ENCODE measurements around the gene XYLT1.

XYLT1 gene

GRCh38 chr16:17372386-17372785, 98.4 kb downstream of the XYLT1 start:
- Histone ChIP-seq H3K36me3 (ENCODE audit: insufficient read depth, low read length) (peaks cover 12% of the 10 kb centered on the region; the same call in 1 of the 2 replicates), H3K4me1 (ENCODE audit: insufficient read depth, low read length, poor library complexity, severe bottlenecking) (peaks cover 64% of the 10 kb centered on the region), H3K9me3 (ENCODE audit: insufficient read depth, low read depth, low read length) (no peaks in the 10 kb centered on the region), H3K79me2 (ENCODE audit: insufficient read depth, low read length) (peaks cover 92% of the 10 kb centered on the region), H2AFZ (ENCODE audit: low read length) (no peak overlapping the region), H3K9me2 (replicated peaks; ENCODE audit: low read depth, low read length) (no peaks in the 10 kb centered on the region), H3K27me3 (ENCODE audit: insufficient read depth, low read length, poor library complexity, severe bottlenecking) (no peaks in the 10 kb centered on the region), H4K20me1 (ENCODE audit: insufficient read depth, low read length, poor library complexity, severe bottlenecking) (peaks cover 76% of the 10 kb centered on the region), H3K4me2 (ENCODE audit: low read depth, low read length, poor library complexity, severe bottlenecking) (no peak overlapping the region), H3K9ac (ENCODE audit: low read depth, low read length, poor library complexity, severe bottlenecking) (no peak overlapping the region), H3F3A (ENCODE audit: low read depth) (peaks cover 10% of the 10 kb centered on the region), H3K4me3 (ENCODE audit: low read length, poor library complexity, severe bottlenecking) (no peak overlapping the region)
- TF ChIP-seq CTCF (conservative IDR thresholded peaks at IDR 0.05; ENCODE audit: low read length) (no peak), EZH2phosphoT487 (IDR thresholded peaks at IDR 0.05; ENCODE audit: borderline replicate concordance) (no peak)

GRCh38 chr16:17371299-17371698, 99.5 kb downstream of the XYLT1 start:
- no peak overlapping the region for H3K4me3 ChIP-seq (ENCODE audit: low read length, poor library complexity, severe bottlenecking)
- H3K79me2 ChIP-seq (ENCODE audit: insufficient read depth, low read length): peaks cover 92% of the 10 kb centered on the region
- no peak overlapping the region for H2AFZ ChIP-seq (ENCODE audit: low read length)
- H3K9me3 ChIP-seq (ENCODE audit: insufficient read depth, low read depth, low read length): no peaks in the 10 kb centered on the region
- peaks cover 15% of the 10 kb centered on the region; the same call in 1 of the 2 replicates for H3K36me3 ChIP-seq (ENCODE audit: insufficient read depth, low read length)
- peaks cover 86% of the 10 kb centered on the region for H4K20me1 ChIP-seq (ENCODE audit: insufficient read depth, low read length, poor library complexity, severe bottlenecking)
- no peak for TF ChIP-seq CTCF (conservative IDR thresholded peaks at IDR 0.05; ENCODE audit: low read length)
- TF ChIP-seq EZH2phosphoT487 (IDR thresholded peaks at IDR 0.05; ENCODE audit: borderline replicate concordance): no peak
- H3K4me2 ChIP-seq (ENCODE audit: low read depth, low read length, poor library complexity, severe bottlenecking): peak overlapping the region; percentile 86
- H3K9ac ChIP-seq (ENCODE audit: low read depth, low read length, poor library complexity, severe bottlenecking): peak overlapping the region; percentile 70
- peaks cover 10% of the 10 kb centered on the region for H3F3A ChIP-seq (ENCODE audit: low read depth)
- H3K4me1 ChIP-seq (ENCODE audit: insufficient read depth, low read length, poor library complexity, severe bottlenecking): peaks cover 68% of the 10 kb centered on the region
- H3K9me2 ChIP-seq (replicated peaks; ENCODE audit: low read depth, low read length): no peaks in the 10 kb centered on the region
- H3K27me3 ChIP-seq (ENCODE audit: insufficient read depth, low read length, poor library complexity, severe bottlenecking): no peaks in the 10 kb centered on the region

- no peak for TF ChIP-seq EZH2phosphoT487 (IDR thresholded peaks at IDR 0.05; ENCODE audit: borderline replicate concordance)
- TF ChIP-seq CTCF (conservative IDR thresholded peaks at IDR 0.05; ENCODE audit: low read length): no peak
- peaks cover 86% of the 10 kb centered on the region for H4K20me1 ChIP-seq (ENCODE audit: insufficient read depth, low read length, poor library complexity, severe bottlenecking)
- H3K36me3 ChIP-seq (ENCODE audit: insufficient read depth, low read length): peaks cover 15% of the 10 kb centered on the region; the same call in 1 of the 2 replicates
- no peak overlapping the region for H2AFZ ChIP-seq (ENCODE audit: low read length)
- H3K4me2 ChIP-seq (ENCODE audit: low read depth, low read length, poor library complexity, severe bottlenecking): peak overlapping the region; percentile 86
- H3K79me2 ChIP-seq (ENCODE audit: insufficient read depth, low read length): peaks cover 92% of the 10 kb centered on the region
- H3K9me2 ChIP-seq (replicated peaks; ENCODE audit: low read depth, low read length): no peaks in the 10 kb centered on the region
- H3K9ac ChIP-seq (ENCODE audit: low read depth, low read length, poor library complexity, severe bottlenecking): peak overlapping the region; percentile 70
- H3K27me3 ChIP-seq (ENCODE audit: insufficient read depth, low read length, poor library complexity, severe bottlenecking): no peaks in the 10 kb centered on the region
- H3K4me1 ChIP-seq (ENCODE audit: insufficient read depth, low read length, poor library complexity, severe bottlenecking): peaks cover 64% of the 10 kb centered on the region
- H3K4me3 ChIP-seq (ENCODE audit: low read length, poor library complexity, severe bottlenecking): peak overlapping the region; percentile 66
- peaks cover 10% of the 10 kb centered on the region for H3F3A ChIP-seq (ENCODE audit: low read depth)
- no peaks in the 10 kb centered on the region for H3K9me3 ChIP-seq (ENCODE audit: insufficient read depth, low read depth, low read length)
Measured at GRCh38 chr16:17370731-17371285, 100.0 kb downstream of the XYLT1 start.

Data from Loucy (cell line).